Erythroblast (primary cell): ENCODE measurements around the gene ADGRV1.

Experiments
- GATA1 ChIP-seq: IDR thresholded peaks from 2 replicates; pipeline ENCODE4 v1.6.1; 2011; ENCODE audit warnings: low read depth, mild to moderate bottlenecking, control low read depth, low read length, moderate library complexity
- POLR2A ChIP-seq: IDR thresholded peaks from 2 replicates; pipeline ENCODE4 v1.6.1; 2011; ENCODE audit warnings: mild to moderate bottlenecking, low read length

- TF ChIP-seq POLR2A (no peak), GATA1 (no peak)
Measured at GRCh38 chr5:90878081-90878480, 319.5 kb downstream of the ADGRV1 start.
